Fibroblast of villous mesenchyme (primary cell): ENCODE results near the gene MYO3B. TPM values are rescaled to one million over a fixed set of nuclear protein-coding genes. Genes with fewer than 3 reads are reported as not detected.
"Not testable (repeated sequence)": the region's sequence is repeated elsewhere in the genome, so short reads cannot be mapped to it uniquely, and the experiment has no call there.

Experiments used
- DNase-seq: peaks from one replicate; pipeline ENCODE4 v3.0.0-alpha.2; 2010; ENCODE audit warnings: low read depth
- H3K4me3 ChIP-seq: 2 replicates; pipeline ENCODE4 v1.5.1; 2011; ENCODE audit warnings: low read depth, mild to moderate bottlenecking, low read length
- total RNA-seq: library from RNA; depleted of rRNA; stranded (reverse); fragments of >200 nt; gene quantifications from 2 replicates; pipeline ENCODE4 v1.2.3, GENCODE V29; 2012
- TF ChIP-seq, protein P1 (sequence below): IDR thresholded peaks from 2 replicates; pipeline ENCODE4 v1.5.1; 2012; ENCODE audit warnings: low read depth, mild to moderate bottlenecking, low read length; ENCODE audit not compliant: insufficient read depth

Gene MYO3B
- total RNA-seq, 1 donor: under 0.01 TPM

GRCh38 chr2:170261566-170261965 lies 83.6 kb downstream of the MYO3B start:
- TF ChIP-seq, protein P1, sequence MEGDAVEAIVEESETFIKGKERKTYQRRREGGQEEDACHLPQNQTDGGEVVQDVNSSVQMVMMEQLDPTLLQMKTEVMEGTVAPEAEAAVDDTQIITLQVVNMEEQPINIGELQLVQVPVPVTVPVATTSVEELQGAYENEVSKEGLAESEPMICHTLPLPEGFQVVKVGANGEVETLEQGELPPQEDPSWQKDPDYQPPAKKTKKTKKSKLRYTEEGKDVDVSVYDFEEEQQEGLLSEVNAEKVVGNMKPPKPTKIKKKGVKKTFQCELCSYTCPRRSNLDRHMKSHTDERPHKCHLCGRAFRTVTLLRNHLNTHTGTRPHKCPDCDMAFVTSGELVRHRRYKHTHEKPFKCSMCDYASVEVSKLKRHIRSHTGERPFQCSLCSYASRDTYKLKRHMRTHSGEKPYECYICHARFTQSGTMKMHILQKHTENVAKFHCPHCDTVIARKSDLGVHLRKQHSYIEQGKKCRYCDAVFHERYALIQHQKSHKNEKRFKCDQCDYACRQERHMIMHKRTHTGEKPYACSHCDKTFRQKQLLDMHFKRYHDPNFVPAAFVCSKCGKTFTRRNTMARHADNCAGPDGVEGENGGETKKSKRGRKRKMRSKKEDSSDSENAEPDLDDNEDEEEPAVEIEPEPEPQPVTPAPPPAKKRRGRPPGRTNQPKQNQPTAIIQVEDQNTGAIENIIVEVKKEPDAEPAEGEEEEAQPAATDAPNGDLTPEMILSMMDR: no peak
- no peak overlapping the region for H3K4me3 ChIP-seq
- no peak for DNase-seq

- TF ChIP-seq, protein P1: no peak
- DNase-seq: no peak
- no peak overlapping the region for H3K4me3 ChIP-seq
Observed at GRCh38 chr2:170262343-170262742, 84.4 kb downstream of the MYO3B start.

- TF ChIP-seq, protein P1: no peak
- no peak for DNase-seq
- no peak overlapping the region for H3K4me3 ChIP-seq
Observed at GRCh38 chr2:170262806-170263205, 84.9 kb downstream of the MYO3B start.

GRCh38 chr2:170263728-170264521 lies 86.0 kb downstream of the MYO3B start:
- not testable (repeated sequence) for H3K4me3 ChIP-seq, DNase-seq

GRCh38 chr2:170264522-170264860 lies 86.5 kb downstream of the MYO3B start:
- no peak overlapping the region for H3K4me3 ChIP-seq
- DNase-seq: no peak
- TF ChIP-seq, protein P1: no peak

GRCh38 chr2:170264865-170265264 lies 86.9 kb downstream of the MYO3B start:
- no peak for DNase-seq
- H3K4me3 ChIP-seq: no peak overlapping the region
- TF ChIP-seq, protein P1: no peak

GRCh38 chr2:170265321-170265720 lies 87.4 kb downstream of the MYO3B start:
- TF ChIP-seq, protein P1: no peak
- no peak for DNase-seq
- H3K4me3 ChIP-seq: no peak overlapping the region
